NT2/D1 (cell line): ENCODE results near the gene ACIN1.

Experiments used
- DNase-seq: peaks from one replicate; pipeline ENCODE4 v3.0.0-alpha.2; 2011; ENCODE audit warnings: low read depth, low spot score
- H3K27me3 ChIP-seq: 2 replicates; pipeline ENCODE4 v1.6.0; 2011; ENCODE audit warnings: mild to moderate bottlenecking; ENCODE audit not compliant: insufficient read length, insufficient read depth
- H3K36me3 ChIP-seq: 2 replicates; pipeline ENCODE4 v1.6.1; 2011; ENCODE audit warnings: mild to moderate bottlenecking, low read length, mixed read lengths; ENCODE audit not compliant: insufficient read depth, insufficient read length
- H3K4me1 ChIP-seq: 2 replicates; pipeline ENCODE4 v1.5.1; 2011; ENCODE audit not compliant: insufficient read depth, insufficient read length
- H3K4me3 ChIP-seq: 2 replicates; pipeline ENCODE4 v1.5.1; 2011; ENCODE audit warnings: low read depth; ENCODE audit not compliant: insufficient read length
- H3K9ac ChIP-seq: 2 replicates; pipeline ENCODE4 v1.6.0; 2011; ENCODE audit warnings: low read depth; ENCODE audit not compliant: insufficient read length
- H3K9me3 ChIP-seq: 2 replicates; pipeline ENCODE4 v1.5.1; 2011; ENCODE audit warnings: mild to moderate bottlenecking, low read length; ENCODE audit not compliant: insufficient read depth
- SUZ12 ChIP-seq: IDR thresholded peaks from 2 replicates; pipeline ENCODE4 v1.6.1; 2011; ENCODE audit not compliant: insufficient read length, insufficient read depth; ENCODE audit errors: extremely low read depth
- YY1 ChIP-seq: IDR thresholded peaks from 2 replicates; pipeline ENCODE4 v1.6.1; 2011; ENCODE audit not compliant: insufficient read length, insufficient read depth
- ZNF274 ChIP-seq: IDR thresholded peaks from 2 replicates; pipeline ENCODE4 v1.6.1; 2011; ENCODE audit warnings: mild to moderate bottlenecking, low read depth, low read length

Gene ACIN1

DNA sequence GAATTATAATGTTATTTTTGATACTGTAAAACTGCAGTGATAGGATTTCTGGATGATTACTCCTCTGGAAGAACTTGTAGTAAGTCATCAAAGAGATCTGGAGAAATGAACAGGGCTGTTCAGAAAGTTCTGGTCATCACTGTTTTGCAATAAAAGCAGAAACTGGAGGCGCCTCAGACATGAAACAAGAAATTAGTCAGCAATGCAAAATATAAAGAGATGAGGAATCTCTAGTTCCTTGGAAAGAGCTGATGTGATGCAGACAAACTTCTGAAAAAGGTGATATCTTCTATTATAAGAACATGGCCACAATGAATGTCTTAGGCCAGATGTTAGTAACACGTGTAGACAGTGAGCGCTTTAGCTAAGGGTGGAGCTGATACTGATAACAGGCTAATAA lies 9.5 kb downstream of the ACIN1 start:
- no peak for TF ChIP-seq YY1
- TF ChIP-seq ZNF274, result no peak
- no peak for TF ChIP-seq SUZ12
- H3K9ac ChIP-seq, result no peak overlapping the region
- no peaks in the 10 kb centered on the region for H3K4me1 ChIP-seq
- no peaks in the 10 kb centered on the region for H3K9me3 ChIP-seq
- H3K4me3 ChIP-seq, result no peak overlapping the region
- H3K27me3 ChIP-seq, result no peaks in the 10 kb centered on the region
- DNase-seq, result no peak
- H3K36me3 ChIP-seq, result peaks cover 76% of the 10 kb centered on the region

DNA sequence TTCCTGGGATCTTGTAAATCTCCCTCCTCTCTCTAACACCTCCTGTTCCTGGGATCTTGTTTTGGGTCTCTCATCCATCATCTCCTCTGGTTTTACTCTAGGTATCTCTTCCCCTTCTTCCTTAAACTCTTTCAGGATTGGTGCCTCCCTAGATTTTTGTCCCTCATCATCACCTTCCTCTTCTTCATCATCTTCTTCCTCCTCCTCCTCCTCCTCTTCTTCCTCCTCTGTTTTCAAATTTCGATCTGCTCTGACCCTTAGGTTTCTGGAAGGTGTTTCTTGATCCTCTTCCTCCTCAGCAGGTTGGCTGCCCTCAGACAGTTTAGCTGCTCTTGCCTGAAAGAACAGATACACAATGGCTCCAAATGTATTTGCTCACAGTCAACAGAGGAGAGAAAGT lies 14.5 kb downstream of the ACIN1 start:
- no peaks in the 10 kb centered on the region for H3K4me1 ChIP-seq
- TF ChIP-seq ZNF274 (no peak), SUZ12 (no peak), YY1 (no peak)
- no peak overlapping the region for H3K4me3 ChIP-seq
- peaks cover 81% of the 10 kb centered on the region for H3K36me3 ChIP-seq
- DNase-seq, result no peak
- no peaks in the 10 kb centered on the region for H3K9me3 ChIP-seq
- H3K27me3 ChIP-seq, result no peaks in the 10 kb centered on the region
- no peak overlapping the region for H3K9ac ChIP-seq

DNA sequence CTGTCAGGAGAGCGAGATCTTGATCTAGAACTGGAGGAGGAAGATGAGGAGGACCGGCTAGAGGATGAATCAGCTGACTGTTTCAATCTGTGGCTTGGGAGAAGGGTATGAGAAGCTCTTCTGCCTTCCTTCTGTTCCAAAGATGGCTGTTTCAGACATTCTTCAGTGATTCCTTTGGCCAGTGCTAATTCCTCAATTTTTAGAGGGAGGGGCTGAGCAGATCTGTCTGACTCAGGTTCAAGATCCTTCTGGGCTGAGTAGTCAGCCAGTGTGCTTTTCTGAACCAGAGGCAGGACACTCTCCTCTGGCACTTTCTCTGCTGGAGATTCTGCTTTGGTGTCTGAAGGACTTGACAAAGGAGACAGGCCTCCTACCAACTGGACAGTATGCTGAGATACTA lies 15.2 kb downstream of the ACIN1 start:
- H3K4me3 ChIP-seq, result no peak overlapping the region
- peaks cover 80% of the 10 kb centered on the region for H3K36me3 ChIP-seq
- no peaks in the 10 kb centered on the region for H3K9me3 ChIP-seq
- H3K27me3 ChIP-seq, result no peaks in the 10 kb centered on the region
- no peak for DNase-seq
- H3K9ac ChIP-seq, result no peak overlapping the region
- no peak for TF ChIP-seq YY1
- TF ChIP-seq SUZ12, result no peak
- no peak for TF ChIP-seq ZNF274
- no peaks in the 10 kb centered on the region for H3K4me1 ChIP-seq

DNA sequence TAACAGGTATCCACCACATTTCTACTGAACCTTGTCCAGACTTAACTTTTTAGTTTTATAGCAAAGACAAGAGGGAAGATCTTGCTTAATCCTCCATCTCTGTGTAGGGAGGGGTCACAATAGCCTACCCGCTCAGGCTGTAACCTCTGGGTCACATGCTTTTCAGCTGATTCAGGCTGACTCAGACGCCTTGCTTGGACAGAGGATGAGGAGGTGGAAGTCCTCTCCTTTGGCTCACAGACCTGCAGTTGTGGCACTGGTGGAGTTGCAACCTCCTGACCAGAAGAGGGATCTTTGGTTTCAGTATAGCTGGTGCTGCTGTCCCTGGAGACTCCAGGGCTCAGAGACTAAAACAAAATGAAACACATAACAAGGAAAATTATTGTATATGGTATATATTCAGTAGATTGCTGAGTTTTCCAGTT lies 16.2 kb downstream of the ACIN1 start:
- TF ChIP-seq ZNF274 (no peak), SUZ12 (no peak), YY1 (no peak)
- DNase-seq, result no peak
- peaks cover 89% of the 10 kb centered on the region for H3K36me3 ChIP-seq
- no peaks in the 10 kb centered on the region for H3K4me1 ChIP-seq
- H3K9ac ChIP-seq, result no peak overlapping the region
- no peak overlapping the region for H3K4me3 ChIP-seq
- no peaks in the 10 kb centered on the region for H3K27me3 ChIP-seq
- H3K9me3 ChIP-seq, result no peaks in the 10 kb centered on the region

DNA sequence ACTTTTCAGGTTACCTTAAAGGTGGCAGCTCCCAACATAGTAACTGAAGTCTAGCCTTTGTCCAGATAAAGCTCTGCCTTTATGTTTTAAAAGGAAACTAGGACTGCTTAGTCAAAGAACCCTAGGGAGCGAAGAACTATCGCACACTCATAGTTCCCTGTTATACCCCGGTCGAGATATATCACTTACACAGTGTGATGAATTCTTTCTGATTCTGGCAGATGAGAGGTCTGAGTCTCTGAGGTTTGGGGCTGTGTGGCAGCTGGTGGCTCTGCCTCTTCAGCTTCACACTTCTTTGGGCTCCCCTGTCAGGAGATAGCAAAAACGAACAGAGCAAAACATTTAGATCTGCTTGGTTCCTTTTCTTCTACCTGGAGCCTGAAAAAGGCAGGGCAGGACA lies 17.0 kb downstream of the ACIN1 start:
- peaks cover 93% of the 10 kb centered on the region for H3K36me3 ChIP-seq
- H3K27me3 ChIP-seq, result no peaks in the 10 kb centered on the region
- TF ChIP-seq SUZ12, result no peak
- TF ChIP-seq ZNF274, result no peak
- no peak for TF ChIP-seq YY1
- H3K9ac ChIP-seq, result no peak overlapping the region
- no peaks in the 10 kb centered on the region for H3K9me3 ChIP-seq
- DNase-seq, result no peak
- no peaks in the 10 kb centered on the region for H3K4me1 ChIP-seq
- no peak overlapping the region for H3K4me3 ChIP-seq

DNA sequence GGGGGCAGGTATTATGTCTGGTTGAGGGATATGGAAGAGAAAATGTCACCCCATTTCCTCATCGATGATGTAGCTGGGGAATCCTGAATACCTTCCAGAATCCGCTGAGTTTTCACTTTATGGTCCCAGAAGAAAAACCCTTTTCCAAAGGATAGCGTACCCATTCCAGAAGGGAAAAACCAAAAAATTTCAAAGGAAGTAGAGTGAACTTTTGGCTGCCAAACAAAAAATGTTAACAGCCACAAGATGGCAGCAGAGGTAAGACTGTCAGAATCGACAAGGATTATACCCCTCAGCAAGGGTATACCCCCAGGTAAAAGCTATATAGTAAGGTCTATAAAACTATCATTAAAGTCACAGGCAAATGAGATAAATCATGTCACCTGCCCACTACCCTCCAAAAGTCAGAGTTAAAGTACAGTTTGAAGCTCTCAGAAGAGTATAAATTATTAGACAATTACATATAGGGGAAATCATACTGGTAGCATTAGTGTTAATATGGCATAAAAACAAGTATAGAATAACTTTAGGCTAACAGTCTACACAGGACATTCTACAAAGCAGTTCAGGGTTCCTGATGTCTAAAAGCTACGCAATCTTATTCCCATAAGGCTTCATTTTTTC lies 18.0 kb downstream of the ACIN1 start:
- TF ChIP-seq SUZ12 (no peak), ZNF274 (no peak), YY1 (no peak)
- Histone ChIP-seq H3K4me3 (no peak overlapping the region), H3K27me3 (no peaks in the 10 kb centered on the region), H3K9me3 (no peaks in the 10 kb centered on the region), H3K36me3 (peaks cover 94% of the 10 kb centered on the region), H3K4me1 (peaks cover 2% of the 10 kb centered on the region), H3K9ac (no peak overlapping the region)
- DNase-seq, result no peak

DNA sequence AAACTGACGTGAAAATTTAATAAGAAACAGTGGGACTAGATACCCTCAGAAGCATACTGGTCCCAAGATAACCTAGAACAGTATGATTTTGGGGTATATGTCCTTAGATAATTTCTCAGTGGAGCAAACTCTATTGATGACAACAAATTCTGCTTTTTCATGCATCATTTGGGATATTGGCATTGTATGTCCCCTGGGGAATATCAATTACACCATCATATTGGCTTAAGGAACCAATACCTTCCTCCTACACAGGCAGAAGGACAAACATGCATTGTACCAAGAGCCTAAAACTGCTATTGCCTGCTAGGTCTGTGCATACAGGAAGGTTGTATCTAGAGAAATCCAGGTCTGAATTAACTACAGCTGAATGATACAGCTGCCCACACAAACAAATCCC lies 20.0 kb downstream of the ACIN1 start:
- no peak for TF ChIP-seq YY1
- TF ChIP-seq ZNF274, result no peak
- TF ChIP-seq SUZ12, result no peak
- Histone ChIP-seq H3K9me3 (no peaks in the 10 kb centered on the region), H3K27me3 (no peaks in the 10 kb centered on the region), H3K4me3 (no peak overlapping the region), H3K36me3 (peaks cover 76% of the 10 kb centered on the region), H3K9ac (no peak overlapping the region), H3K4me1 (peaks cover 4% of the 10 kb centered on the region)
- no peak for DNase-seq
